Measurements from ENCODE around the gene CDH8.
A peak's percentile ranks its signal among the peaks of the same experiment; 100 is the strongest.

The CDH8 gene

GRCh38 chr16:61797961-61798507, 238.2 kb downstream of the CDH8 start:
- Histone ChIP-seq H3K4ac (ENCODE audit: low read depth, low read length) (no peak overlapping the region), H3K23ac (ENCODE audit: low read length) (no peak overlapping the region), H3K4me2 (ENCODE audit: low read length) (no peak overlapping the region), H3K79me2 (ENCODE audit: control insufficient read depth, insufficient read depth, low read length, poor library complexity) (no peaks in the 10 kb centered on the region), H3K27me3 (ENCODE audit: insufficient read depth, low read length) (no peaks in the 10 kb centered on the region), H3K4me3 (ENCODE audit: low read depth, low read length) (no peak overlapping the region), H3K4me1 (ENCODE audit: control insufficient read depth in 1 of 2, insufficient read depth in 2 of 2, low read length in 2 of 2) (no peaks in the 10 kb centered on the region), H3K79me1 (ENCODE audit: low read length) (no peaks in the 10 kb centered on the region), H4K8ac (ENCODE audit: low read depth, low read length) (no peak overlapping the region), H3K18ac (ENCODE audit: low read length) (no peak overlapping the region), H3K9me3 (ENCODE audit: insufficient read depth, low read depth, low read length) (peaks cover 2% of the 10 kb centered on the region), H2BK120ac (ENCODE audit: insufficient read depth, low read length, poor library complexity) (no peak overlapping the region), H4K91ac (ENCODE audit: low read depth, low read length) (no peak overlapping the region), H2AK5ac (ENCODE audit: low read length) (no peak overlapping the region), H3K9ac (ENCODE audit: low read length) (no peak overlapping the region), H2AFZ (ENCODE audit: insufficient read depth, low read length, poor library complexity) (no peak overlapping the region), H4K12ac (ENCODE audit: low read depth, low read length) (no peak overlapping the region), H3K14ac (ENCODE audit: low read length) (no peak overlapping the region), H2BK5ac (ENCODE audit: low read depth, low read length, poor library complexity) (no peak overlapping the region), H3K27ac (ENCODE audit: low read depth, low read length) (no peak overlapping the region), H2BK12ac (ENCODE audit: low read length) (no peak overlapping the region), H3K36me3 (ENCODE audit: control insufficient read depth in 1 of 2, insufficient read depth in 2 of 2, low read length in 2 of 2) (no peaks in the 10 kb centered on the region)
- WGBS (ENCODE audit: extremely low coverage, insufficient coverage, insufficient read length): no CpG with 5 or more reads among the region's 1 CpG
- DNase-seq: peak in 1 of 2 donors; percentile 69

DNA sequence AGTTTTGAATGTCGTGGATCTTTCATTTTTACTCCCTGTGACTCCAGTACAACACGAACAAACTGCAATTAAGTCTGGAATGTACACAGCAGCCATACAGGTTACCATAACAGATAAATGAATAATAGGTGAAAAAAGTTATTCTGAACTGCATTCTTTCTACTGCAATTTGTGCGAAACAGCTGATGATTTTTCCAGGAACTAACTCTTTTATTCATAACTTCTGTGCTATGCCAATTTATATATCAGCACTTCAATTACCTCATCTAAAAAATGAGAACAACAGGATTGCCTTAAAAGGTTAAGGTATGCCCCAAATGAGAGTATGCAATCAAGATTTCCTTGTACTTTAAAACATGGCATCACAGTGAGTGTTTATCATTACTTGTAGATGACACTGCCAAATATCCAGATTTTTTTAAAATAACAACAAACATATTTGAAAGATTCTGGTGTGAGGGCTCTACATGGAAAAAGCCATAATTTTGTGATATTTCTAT, 238.9 kb downstream of the CDH8 start:
- H4K8ac ChIP-seq (ENCODE audit: low read depth, low read length): no peak overlapping the region
- no CpG with 5 or more reads among the region's 3 CpGs for WGBS (ENCODE audit: extremely low coverage, insufficient coverage, insufficient read length)
- H4K91ac ChIP-seq (ENCODE audit: low read depth, low read length): no peak overlapping the region
- H3K79me1 ChIP-seq (ENCODE audit: low read length): no peaks in the 10 kb centered on the region
- no peak overlapping the region for H2BK5ac ChIP-seq (ENCODE audit: low read depth, low read length, poor library complexity)
- H2AFZ ChIP-seq (ENCODE audit: insufficient read depth, low read length, poor library complexity): no peak overlapping the region
- H2BK12ac ChIP-seq (ENCODE audit: low read length): no peak overlapping the region
- H3K18ac ChIP-seq (ENCODE audit: low read length): no peak overlapping the region
- H3K23ac ChIP-seq (ENCODE audit: low read length): no peak overlapping the region
- peak in 1 of 2 donors; percentile 58 for DNase-seq
- no peak overlapping the region for H3K27ac ChIP-seq (ENCODE audit: low read depth, low read length)
- no peak overlapping the region for H3K4me2 ChIP-seq (ENCODE audit: low read length)
- H2BK120ac ChIP-seq (ENCODE audit: insufficient read depth, low read length, poor library complexity): no peak overlapping the region
- no peak overlapping the region for H2AK5ac ChIP-seq (ENCODE audit: low read length)
- H3K14ac ChIP-seq (ENCODE audit: low read length): no peak overlapping the region
- no peaks in the 10 kb centered on the region for H3K79me2 ChIP-seq (ENCODE audit: control insufficient read depth, insufficient read depth, low read length, poor library complexity)
- H3K9ac ChIP-seq (ENCODE audit: low read length): no peak overlapping the region
- H3K9me3 ChIP-seq (ENCODE audit: insufficient read depth, low read depth, low read length): peaks cover 2% of the 10 kb centered on the region
- H3K4ac ChIP-seq (ENCODE audit: low read depth, low read length): no peak overlapping the region
- H3K4me1 ChIP-seq (ENCODE audit: control insufficient read depth in 1 of 2, insufficient read depth in 2 of 2, low read length in 2 of 2): no peaks in the 10 kb centered on the region
- no peaks in the 10 kb centered on the region for H3K27me3 ChIP-seq (ENCODE audit: insufficient read depth, low read length)
- no peak overlapping the region for H4K12ac ChIP-seq (ENCODE audit: low read depth, low read length)
- H3K4me3 ChIP-seq (ENCODE audit: low read depth, low read length): no peak overlapping the region
- H3K36me3 ChIP-seq (ENCODE audit: control insufficient read depth in 1 of 2, insufficient read depth in 2 of 2, low read length in 2 of 2): no peaks in the 10 kb centered on the region

DNA sequence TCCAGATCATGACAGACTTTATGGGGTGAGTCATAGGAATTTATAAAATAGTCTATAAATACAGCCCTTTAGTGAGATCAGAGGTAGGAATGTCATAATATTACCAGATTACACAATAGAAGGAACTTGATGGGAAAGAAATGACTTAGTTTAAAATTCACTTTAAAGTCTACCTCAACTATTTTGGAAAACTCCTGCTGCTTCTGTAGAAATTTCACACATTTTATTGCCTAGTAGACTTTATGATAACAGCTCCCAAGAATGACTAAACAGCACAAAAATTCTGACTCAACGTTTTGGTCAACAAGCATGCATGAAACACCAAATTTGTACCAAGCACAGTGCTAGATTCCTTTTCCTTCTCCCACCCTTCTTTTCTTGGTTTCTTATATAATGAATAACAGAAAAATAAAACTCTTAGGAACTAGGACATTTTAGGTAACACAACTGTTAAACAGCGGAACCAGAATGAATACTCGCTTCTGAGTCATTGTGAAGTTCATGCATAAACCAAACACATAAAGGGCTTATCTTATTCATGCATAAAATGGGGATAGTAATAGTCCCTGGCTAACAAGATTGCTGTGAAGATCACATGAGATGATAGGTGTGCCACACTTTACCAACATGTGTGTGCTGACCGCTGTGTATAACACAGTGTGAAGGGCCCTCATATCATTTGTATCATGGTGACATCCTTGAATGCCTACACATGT, 243.9 kb downstream of the CDH8 start:
- Histone ChIP-seq H3K9ac (ENCODE audit: low read length) (no peak overlapping the region), H2BK120ac (ENCODE audit: insufficient read depth, low read length, poor library complexity) (no peak overlapping the region), H3K4me2 (ENCODE audit: low read length) (no peak overlapping the region), H3K36me3 (ENCODE audit: control insufficient read depth in 1 of 2, insufficient read depth in 2 of 2, low read length in 2 of 2) (no peaks in the 10 kb centered on the region), H4K12ac (ENCODE audit: low read depth, low read length) (no peak overlapping the region), H2BK5ac (ENCODE audit: low read depth, low read length, poor library complexity) (no peak overlapping the region), H3K27ac (ENCODE audit: low read depth, low read length) (no peak overlapping the region), H3K4ac (ENCODE audit: low read depth, low read length) (no peak overlapping the region), H3K79me2 (ENCODE audit: control insufficient read depth, insufficient read depth, low read length, poor library complexity) (no peaks in the 10 kb centered on the region), H3K23ac (ENCODE audit: low read length) (no peak overlapping the region), H3K4me3 (ENCODE audit: low read depth, low read length) (no peak overlapping the region), H4K91ac (ENCODE audit: low read depth, low read length) (no peak overlapping the region), H4K8ac (ENCODE audit: low read depth, low read length) (no peak overlapping the region), H3K9me3 (ENCODE audit: insufficient read depth, low read depth, low read length) (no peaks in the 10 kb centered on the region), H3K4me1 (ENCODE audit: control insufficient read depth in 1 of 2, insufficient read depth in 2 of 2, low read length in 2 of 2) (no peaks in the 10 kb centered on the region), H3K18ac (ENCODE audit: low read length) (no peak overlapping the region), H2AK5ac (ENCODE audit: low read length) (no peak overlapping the region), H3K14ac (ENCODE audit: low read length) (no peak overlapping the region), H3K79me1 (ENCODE audit: low read length) (no peaks in the 10 kb centered on the region), H2AFZ (ENCODE audit: insufficient read depth, low read length, poor library complexity) (no peak overlapping the region), H2BK12ac (ENCODE audit: low read length) (no peak overlapping the region), H3K27me3 (ENCODE audit: insufficient read depth, low read length) (no peaks in the 10 kb centered on the region)
- WGBS (ENCODE audit: extremely low coverage, insufficient coverage, insufficient read length): no CpG with 5 or more reads among the region's 4 CpGs
- DNase-seq: peak; percentile 27 to 75

- no peak overlapping the region for H2BK5ac ChIP-seq (ENCODE audit: low read depth, low read length, poor library complexity)
- H3K27me3 ChIP-seq (ENCODE audit: insufficient read depth, low read length): no peaks in the 10 kb centered on the region
- H4K91ac ChIP-seq (ENCODE audit: low read depth, low read length): no peak overlapping the region
- no peaks in the 10 kb centered on the region for H3K79me1 ChIP-seq (ENCODE audit: low read length)
- no peak overlapping the region for H2BK120ac ChIP-seq (ENCODE audit: insufficient read depth, low read length, poor library complexity)
- no CpG with 5 or more reads among the region's 2 CpGs for WGBS (ENCODE audit: extremely low coverage, insufficient coverage, insufficient read length)
- no peak overlapping the region for H3K4me2 ChIP-seq (ENCODE audit: low read length)
- H3K4me1 ChIP-seq (ENCODE audit: control insufficient read depth in 1 of 2, insufficient read depth in 2 of 2, low read length in 2 of 2): no peaks in the 10 kb centered on the region
- no peaks in the 10 kb centered on the region for H3K36me3 ChIP-seq (ENCODE audit: control insufficient read depth in 1 of 2, insufficient read depth in 2 of 2, low read length in 2 of 2)
- no peak overlapping the region for H2AFZ ChIP-seq (ENCODE audit: insufficient read depth, low read length, poor library complexity)
- no peak overlapping the region for H3K18ac ChIP-seq (ENCODE audit: low read length)
- H3K27ac ChIP-seq (ENCODE audit: low read depth, low read length): no peak overlapping the region
- no peak overlapping the region for H4K8ac ChIP-seq (ENCODE audit: low read depth, low read length)
- no peak overlapping the region for H3K4me3 ChIP-seq (ENCODE audit: low read depth, low read length)
- no peak overlapping the region for H2BK12ac ChIP-seq (ENCODE audit: low read length)
- H3K9ac ChIP-seq (ENCODE audit: low read length): no peak overlapping the region
- H3K79me2 ChIP-seq (ENCODE audit: control insufficient read depth, insufficient read depth, low read length, poor library complexity): no peaks in the 10 kb centered on the region
- peak in 1 of 2 donors; percentile 14 for DNase-seq
- H3K23ac ChIP-seq (ENCODE audit: low read length): no peak overlapping the region
- no peaks in the 10 kb centered on the region for H3K9me3 ChIP-seq (ENCODE audit: insufficient read depth, low read depth, low read length)
- no peak overlapping the region for H3K4ac ChIP-seq (ENCODE audit: low read depth, low read length)
- no peak overlapping the region for H4K12ac ChIP-seq (ENCODE audit: low read depth, low read length)
- no peak overlapping the region for H2AK5ac ChIP-seq (ENCODE audit: low read length)
- H3K14ac ChIP-seq (ENCODE audit: low read length): no peak overlapping the region
Observed at GRCh38 chr16:61791464-61791863, 244.8 kb downstream of the CDH8 start.
